GM21360 (cell line): ENCODE results near the gene GMCL2.

Experiments
- ATAC-seq: cut with Tn5 transposase; IDR thresholded peaks from one replicate; pipeline ENCODE4 v1.9.1; 2021; ENCODE audit warnings: mild to moderate bottlenecking, moderate library complexity; ENCODE audit not compliant: unreplicated experiment

Gene GMCL2

DNA sequence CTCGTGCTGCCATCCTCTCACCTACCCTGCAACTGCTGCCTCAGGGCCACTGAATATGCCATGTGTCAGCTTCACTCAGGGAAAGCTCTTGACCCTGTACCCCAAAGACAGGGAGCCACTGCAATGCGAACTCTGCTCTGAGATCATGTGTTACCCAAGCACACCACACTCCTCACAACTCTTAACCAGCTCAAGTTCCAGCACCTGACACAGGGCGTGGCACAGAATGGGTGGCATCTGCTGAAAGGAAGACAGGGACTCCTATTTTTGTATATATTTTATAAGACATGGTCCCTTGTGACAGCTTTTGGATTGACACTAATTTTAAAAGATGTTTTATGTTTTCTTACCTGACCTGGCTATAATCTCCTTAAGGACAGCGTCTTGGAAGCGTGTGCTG lies 34.7 kb upstream of the GMCL2 start:
- ATAC-seq, result no peak

DNA sequence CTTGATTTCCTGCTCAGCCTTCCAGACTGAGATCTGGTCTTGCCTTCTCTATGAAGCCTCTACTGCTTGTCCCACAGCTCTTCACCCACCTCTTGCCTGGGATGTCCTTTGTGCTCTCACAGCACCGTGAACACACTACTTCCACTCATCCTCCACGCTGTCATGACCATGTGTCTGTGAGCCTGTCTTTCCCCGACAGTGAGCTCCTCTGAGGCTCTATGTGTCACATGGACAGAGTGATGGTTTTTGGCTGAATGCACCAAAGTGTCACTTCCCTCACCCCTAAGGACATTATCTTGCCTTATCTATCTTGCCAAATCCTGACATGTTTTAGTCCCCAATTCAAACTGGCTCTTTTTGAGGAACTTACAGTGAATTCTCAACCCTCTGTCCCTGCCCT lies 34.1 kb upstream of the GMCL2 start:
- no peak for ATAC-seq

DNA sequence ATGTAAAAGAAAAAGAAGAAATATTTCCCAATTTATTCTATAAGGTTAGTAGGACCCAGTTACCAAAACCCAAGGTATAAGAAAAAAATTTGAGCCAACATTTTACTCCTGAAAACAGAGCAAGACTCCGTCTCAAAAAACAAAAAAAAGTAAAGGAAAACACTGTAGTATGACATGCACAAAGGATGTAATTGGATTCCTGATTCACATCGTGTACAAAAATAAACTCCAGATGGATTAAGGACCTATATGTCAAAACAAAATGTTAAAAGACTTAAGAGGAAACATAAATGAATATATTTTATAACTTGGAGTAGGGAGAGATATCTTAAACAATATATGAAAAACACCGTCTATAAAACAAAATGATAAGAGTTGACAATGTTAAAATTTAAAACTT lies 31.7 kb upstream of the GMCL2 start:
- ATAC-seq, result no peak

DNA sequence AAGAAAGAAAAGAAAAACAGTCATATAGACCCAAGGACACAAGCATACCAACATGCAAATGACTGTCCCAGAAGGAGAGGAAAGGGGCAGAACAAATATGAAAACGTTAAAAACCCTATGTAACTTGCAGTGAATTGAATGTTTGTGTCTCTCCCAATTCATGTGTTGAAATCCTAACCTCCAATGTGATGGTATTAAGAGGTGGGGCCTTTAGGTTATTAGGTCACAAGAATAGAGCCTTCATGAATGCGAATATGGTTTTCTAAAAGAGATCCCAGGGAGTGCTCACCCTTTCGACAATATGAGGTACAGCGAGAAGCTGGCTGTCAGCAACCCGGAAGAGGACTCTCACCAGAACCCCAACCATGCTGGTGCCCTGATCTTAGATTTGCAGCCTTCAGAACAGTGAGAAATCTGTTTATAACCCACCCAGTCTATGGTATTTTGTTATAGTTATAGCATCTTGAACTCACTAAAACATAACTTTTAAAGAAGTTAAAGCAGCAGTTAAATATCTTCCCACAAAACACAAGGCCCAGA lies 31.1 kb upstream of the GMCL2 start:
- no peak for ATAC-seq

DNA sequence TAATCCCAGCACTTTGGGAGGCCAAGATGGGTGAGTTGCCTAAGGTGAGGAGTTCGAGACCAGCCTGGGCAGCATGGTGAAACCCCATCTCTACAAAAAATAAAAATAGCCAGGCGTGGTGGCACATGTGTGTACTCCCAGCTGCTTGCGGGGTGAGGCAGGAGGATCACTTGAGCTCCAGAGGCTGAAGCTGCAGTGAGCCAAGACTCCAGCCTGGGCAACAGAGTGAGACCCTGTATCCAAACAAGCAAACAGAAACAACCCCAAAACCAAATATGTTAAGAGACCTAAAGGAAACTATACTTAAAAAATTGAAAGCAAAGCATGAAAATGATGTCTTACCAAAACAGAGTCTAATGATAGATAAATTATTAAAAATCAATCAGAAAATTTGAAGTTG lies 29.6 kb upstream of the GMCL2 start:
- ATAC-seq, result no peak

DNA sequence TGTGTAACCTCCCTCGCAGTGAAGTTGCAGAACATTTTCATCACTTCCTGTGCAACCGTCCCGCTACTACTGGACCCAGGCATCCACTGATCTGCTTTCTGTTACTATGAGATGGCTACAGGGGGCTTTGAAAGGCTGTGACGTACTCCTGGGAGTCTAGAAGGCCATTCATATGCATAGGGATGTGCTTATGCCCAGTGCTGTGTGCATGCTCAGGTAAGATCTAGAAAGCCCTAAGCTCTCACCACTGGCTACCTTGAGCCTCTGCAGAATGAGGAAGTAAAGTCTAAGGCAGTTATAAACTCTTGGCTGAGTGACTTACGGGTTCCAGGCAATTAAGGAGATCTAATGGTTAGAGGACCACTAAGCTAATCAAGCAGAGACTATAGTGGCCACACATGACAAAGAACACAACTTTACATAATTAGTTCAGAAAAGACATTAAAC lies 28.9 kb upstream of the GMCL2 start:
- no peak for ATAC-seq

DNA sequence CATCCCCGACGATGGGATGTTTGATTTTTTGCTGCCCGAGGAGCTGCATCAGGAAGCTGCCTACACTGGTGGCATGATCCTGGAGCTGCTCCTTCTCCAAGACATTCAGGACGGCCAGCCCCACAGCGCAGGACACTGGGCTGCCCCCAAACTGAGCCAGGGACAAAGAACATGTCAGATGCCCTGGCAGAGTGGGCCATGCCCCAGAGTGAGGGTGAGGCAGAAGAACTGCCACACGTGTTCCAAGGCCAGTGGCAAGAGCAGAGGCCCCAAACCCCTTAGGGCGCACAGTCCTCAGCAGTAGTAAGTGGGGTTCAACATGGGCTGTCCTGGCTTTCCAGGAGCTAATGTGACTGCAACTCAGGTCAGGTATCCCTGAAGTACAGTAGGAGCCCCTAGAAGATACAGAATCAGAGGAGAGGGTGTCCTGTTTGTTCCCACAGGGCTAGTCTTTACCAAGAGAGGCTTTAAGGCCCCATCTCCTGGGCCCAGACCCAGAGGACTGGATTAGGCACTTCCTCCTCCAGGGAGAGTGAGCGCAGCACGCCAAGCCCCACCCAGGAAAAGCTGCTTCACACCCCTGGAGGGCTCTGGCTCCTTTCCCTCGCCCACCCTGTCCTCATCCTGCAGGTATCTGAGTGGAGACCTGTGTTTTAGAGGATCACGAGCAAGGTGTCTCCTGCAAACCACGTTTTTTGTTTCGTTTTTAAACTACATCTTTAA lies 28.3 kb upstream of the GMCL2 start:
- no peak for ATAC-seq

DNA sequence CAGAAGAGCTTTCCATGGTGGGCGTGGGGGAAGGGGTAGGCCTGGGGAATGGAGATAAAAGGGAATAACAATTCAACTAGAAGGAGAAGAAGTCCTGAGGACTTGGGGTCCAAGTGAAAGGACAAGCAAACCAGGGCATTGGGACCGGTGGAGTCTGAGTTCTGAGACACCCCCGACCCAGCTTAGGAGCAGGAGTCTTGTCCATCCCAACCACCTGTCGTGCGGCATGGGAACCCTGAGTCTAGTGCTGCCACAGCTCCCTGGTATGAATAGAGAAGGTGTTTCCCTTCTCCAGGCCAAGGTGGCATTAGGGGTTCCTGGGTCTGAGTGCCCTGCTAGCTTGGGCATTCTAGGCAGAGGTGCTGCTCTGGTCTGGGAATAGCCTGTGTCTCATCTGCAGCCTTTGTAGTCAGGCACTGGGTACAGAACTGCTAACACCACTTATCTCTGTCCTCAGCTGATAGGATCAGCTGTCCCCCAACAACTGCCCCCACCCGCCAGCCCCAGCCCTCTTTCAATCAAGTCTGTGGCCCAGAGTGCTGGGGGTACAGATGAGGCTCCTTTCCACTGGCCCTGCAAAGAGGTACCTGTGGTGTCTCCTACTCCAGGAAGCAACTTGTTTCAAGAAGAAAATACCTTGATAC lies 27.1 kb upstream of the GMCL2 start:
- no peak for ATAC-seq

DNA sequence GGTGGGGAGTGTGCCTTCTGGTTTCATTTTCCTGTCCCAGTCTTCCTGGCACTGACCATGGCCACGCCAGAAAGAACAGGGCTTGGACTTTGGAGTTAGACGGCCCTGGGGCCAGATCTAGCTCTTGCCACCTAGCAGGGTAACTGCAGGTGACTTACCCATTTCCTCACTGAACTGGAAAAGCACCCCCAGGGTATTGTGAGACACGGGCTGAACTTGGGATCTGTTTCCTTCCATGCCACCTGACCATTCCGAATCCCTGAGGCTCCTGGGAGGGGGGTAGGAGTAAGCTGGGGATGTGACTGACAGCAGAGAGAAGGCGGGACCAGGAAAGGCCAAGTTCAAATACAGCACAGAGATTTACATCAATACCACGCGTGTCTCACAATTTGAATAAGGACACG lies 26.6 kb upstream of the GMCL2 start:
- no peak for ATAC-seq

DNA sequence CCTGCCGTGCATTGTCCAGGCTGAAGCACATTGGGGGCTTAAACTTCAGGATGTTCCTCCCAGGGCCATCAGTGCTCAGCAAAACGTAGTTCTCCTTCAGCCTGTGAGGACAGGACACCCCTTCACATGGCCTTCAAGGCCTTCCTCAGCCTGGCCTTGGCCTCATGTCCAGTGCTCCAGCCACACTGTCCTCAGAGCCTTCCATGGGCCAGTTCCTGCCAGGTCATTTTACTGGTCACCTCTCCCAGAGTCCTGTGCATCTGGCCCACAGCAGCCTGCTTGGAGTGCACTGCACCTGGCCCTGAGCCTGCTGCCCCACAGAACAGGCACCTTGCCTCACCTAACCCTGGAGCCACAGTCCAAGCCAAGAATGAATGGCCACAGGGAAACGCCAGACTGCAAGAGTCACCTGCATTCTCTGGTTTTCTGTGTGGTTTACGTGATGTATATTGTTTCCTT lies 25.9 kb upstream of the GMCL2 start:
- no peak for ATAC-seq

DNA sequence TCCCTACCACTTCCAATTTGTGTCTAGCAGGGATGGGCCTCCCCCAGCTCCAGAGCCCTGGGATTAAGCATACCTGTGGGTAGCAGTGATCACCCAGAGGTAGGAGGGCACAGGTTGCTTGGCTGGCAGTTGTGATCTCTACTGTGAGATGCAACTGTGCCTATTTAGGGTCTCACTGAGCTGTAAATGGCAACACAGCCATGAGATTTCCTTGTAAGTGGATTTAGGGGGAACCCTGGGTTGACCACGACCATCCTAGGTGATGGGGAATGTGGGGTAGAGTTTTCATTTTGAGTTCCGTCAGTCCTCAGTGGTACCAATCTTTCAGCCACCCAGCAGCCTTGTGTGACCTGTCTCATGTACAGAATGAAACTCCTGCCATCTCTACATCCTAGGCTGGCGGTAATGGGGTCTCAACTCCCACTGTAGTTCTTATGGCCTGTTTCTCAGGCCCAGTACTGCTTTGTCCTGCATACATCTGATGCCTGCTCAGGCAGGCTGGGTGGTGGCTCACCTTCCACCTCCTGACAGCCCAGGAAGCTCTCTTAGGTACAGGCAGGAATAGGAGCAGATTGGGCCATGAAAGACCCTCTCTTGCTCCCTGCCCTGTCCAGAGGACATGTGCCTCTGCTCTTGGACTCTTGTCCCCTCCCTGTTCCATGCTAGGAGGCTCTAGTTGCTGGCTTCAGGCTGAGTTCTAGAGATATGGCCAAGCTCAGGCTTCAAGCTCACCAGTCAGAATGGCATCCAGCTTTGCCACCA lies 25.3 kb upstream of the GMCL2 start:
- no peak for ATAC-seq

DNA sequence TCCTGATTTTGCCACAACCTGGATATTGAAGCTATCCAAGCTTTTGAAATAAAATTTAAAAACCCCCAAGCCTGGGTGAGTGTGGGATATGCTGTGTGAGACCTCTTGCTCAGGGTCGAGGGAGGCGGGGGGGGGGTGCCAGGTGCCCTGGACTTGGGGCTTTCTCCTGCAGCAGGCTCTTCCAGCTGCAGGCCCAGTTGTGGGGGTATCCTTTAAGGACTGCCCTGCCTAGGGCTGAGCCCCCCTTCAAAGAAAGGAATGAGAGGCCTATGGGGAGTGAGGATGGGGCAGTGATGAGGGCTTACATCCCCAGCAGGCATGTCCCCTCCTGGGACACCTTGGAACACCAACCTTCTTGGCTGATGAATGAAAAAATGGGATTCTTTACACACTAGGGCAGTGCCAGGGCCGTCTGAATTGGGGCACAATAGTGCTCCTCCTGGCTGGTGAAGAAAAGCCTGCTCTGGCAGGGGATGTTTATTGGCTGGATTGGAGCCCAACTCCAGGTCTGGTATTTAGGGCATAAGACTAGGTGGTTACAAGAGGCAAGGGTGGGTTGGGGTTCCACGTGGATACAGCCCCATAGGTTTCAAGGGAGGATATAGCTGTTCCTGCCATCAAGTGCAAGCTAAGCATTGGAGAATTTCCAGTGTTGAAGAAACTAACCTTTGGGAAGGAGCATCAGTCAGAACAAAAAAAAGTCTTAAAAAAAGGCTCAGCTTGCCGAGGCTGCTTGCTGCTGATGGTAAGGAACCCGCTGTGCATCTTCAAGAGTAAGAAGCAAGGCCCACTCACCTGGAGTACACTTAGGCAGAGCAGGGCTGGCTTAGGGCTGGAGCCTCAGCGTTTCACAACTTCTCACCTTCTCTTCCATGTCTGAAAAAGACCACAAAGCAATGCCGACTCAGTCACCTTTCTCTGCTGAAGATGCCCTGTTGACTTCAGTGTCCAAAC lies 24.2 kb upstream of the GMCL2 start:
- ATAC-seq, result no peak

DNA sequence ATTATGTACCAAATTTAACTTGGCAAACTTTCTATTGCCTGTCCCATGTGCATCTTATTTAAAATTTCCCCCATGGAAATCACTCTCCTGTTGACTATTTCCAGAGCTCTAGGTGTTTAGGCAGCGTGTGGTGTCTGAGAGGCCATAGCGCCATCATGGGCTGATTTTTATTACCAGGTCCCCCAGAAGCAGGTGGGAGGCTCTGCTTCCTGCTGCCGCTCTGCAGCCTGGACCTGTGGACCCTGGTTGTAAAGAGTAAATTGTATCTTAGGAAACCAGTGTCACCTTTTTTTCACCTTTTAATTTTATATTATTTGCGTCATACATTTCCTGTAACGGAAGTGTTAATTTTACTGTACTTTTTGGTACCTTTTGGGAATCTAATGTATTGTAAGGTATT lies 23.5 kb upstream of the GMCL2 start:
- ATAC-seq, result no peak

DNA sequence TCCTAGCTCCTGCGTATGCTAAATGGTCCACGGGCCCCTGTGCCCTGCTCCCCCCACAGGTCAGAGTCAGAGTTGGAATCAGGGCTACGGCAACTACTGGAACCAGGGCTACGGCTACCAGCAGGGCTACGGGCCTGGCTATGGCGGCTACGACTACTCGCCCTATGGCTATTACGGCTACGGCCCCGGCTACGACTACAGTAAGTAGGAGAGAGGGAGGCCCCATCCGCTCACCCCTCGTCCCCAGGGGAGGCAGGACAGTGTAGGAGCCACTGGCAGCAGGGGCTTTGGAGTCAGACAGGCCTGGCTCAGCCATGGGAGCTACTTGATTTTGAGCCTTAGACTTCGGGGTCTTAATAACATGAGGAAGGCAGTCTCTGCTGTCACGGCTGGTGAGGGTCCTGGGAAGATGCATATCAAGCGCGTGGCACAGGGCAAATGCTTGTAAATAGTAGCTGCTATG lies 22.9 kb upstream of the GMCL2 start:
- ATAC-seq, result no peak

DNA sequence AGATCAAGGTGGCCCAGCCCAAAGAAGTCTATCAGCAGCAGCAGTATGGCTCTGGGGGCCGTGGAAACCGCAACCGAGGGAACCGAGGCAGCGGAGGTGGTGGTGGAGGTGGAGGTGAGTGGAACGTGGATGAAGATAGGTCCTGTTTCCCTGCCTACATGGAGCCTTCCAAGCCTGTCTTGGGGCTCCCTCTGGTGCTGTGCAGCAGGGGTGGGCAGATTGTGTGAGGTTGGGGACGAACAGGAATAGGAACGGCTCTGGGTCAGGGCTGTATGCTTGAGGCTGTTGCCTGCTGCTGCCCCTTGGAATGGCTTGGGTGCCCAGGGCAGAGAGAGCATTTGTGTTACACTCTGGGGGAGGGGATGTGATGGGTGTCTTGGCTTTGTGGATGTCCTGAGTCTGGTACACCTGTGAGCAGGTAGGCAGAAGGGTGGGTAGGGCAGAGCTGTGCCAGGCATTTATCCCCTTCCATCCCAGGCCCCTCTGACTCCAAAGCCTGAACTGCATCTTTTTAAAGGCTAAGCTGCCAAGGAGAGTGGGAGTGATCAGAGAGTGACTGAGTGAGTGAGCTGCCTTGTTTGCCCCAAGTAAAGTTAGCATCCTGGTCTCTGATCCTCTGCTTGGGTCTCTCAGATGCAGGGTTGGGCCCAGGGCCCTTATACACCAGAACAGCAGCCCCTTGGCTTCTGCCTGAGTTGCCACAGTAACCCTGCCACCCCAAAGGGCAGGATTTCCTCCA lies 22.3 kb upstream of the GMCL2 start:
- ATAC-seq, result no peak

DNA sequence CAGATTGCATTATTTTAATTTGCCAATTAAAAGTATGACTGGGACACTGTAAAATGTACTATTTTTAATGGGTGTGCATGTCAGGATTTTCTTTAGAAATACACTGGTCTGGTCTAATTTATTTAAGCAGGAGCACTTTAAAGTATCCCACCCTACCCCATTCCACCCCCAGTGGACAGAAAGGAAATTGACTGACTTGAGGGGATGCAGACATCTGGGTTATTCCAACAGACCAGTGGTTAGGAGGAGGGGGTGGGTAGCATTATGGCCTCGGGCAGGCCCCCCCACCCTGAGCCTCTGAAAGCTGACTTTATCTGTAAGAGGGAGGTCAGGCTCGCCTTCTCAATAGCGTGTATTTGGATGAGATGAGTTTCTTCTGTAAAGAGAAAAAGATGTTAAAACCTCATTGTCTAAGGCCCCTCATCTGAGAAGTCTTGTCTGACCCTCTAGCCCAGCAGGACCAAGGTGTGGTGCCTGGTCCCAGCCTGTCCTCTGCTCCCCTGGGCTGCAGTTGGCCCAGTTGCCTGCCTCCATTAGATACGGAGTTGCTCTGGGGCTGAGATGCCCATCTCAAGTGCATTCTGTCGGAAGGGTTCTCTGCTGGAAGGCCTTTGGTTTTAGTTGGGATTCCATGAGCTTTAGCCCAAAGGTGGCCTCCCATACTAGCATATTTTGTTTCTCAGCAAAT lies 21.5 kb upstream of the GMCL2 start:
- no peak for ATAC-seq

DNA sequence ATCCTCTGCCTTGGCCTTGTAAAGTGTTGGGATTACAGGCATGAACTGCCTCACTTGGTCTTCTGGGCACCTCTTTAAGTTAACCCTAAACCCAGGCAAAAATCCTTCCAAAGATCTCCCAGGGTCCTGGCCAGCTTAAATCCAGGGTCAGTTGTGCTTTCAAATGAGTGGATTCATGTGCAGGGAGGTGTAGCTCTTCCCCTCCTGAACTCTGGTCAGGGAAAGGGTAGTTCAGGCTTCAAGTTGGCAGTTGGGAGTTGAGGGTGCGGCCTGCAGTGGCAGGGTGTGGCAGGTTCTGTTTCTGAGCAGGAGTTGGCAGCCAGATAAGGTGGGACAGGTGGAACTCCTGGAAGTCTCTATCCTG lies 20.7 kb upstream of the GMCL2 start:
- no peak for ATAC-seq

DNA sequence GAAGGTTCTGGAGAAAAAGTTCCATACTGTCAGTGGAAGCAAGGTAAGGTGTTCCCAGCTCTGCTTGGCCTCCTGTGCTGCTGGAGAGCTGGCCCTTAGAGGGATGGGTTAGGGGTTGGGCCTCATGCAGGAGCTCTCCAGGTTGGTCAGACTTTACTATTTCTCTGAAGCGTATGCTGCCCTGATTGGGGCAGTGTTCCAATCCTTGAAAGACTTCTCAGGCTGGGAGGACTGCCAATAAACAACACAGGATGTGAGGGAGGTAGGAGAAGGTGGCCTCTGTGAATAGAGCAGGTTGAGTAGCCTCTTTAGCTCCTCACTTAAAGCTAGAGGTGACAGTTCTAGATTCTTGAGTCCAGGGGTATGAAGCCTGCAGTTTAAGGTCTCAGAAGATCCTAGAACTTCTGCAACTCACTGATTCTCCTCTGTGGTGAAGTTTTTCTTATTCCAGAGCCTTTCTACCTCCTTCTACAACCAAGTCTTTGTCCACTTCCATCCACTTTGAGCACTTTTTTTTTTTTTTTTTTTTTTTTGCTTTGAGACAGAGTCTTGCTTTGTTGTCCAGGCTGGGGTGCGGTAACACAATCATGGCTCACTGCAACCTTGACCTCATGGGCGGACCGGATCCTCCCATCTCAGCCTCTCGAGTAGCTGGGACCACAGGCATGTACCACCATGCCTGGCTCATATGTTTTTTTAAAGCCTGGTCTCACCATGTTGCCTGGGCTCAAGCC lies 20.2 kb upstream of the GMCL2 start:
- no peak for ATAC-seq
